Kidney (tissue), 14 donors: ENCODE results near the gene TADA3. TPM values are rescaled to one million over a fixed set of nuclear protein-coding genes. Genes with fewer than 3 reads are reported as not detected.

Source experiments
- DNase-seq, 5 donors: peaks; one replicate each; pipeline ENCODE4 v3.0.0-alpha.2; 2013 to 2020
- FAIRE-seq: peaks from 2 replicates; lab custom pipeline; 2012; peaks lifted over from hg19 to GRCh38; lab: Jason Lieb, UNC
- H3K27ac ChIP-seq, 2 donors: one replicate each; pipeline ENCODE4 v1.7.0; 2013; ENCODE audit warnings: low read depth in 2 of 2, low read length in 2 of 2, inconsistent platforms in 1 of 2
- H3K27me3 ChIP-seq: one replicate; pipeline ENCODE4 v1.7.1; 2013; ENCODE audit warnings: low read length, inconsistent platforms; ENCODE audit not compliant: control insufficient read depth, insufficient read depth
- H3K36me3 ChIP-seq, 3 donors: one replicate each; pipeline versions ENCODE4 v1.7.0 to v1.7.1; 2013; ENCODE audit warnings: low read length in 3 of 3, control low read depth in 1 of 3, inconsistent platforms in 1 of 3; ENCODE audit not compliant: insufficient read depth in 3 of 3, control insufficient read depth in 2 of 3
- H3K4me1 ChIP-seq, 3 donors: one replicate each; pipeline versions ENCODE4 v1.7.0 to v1.7.1; 2013; ENCODE audit warnings: low read length in 3 of 3, inconsistent platforms in 1 of 3, low read depth in 1 of 3; ENCODE audit not compliant: control insufficient read depth in 2 of 3, insufficient read depth in 2 of 3
- H3K4me3 ChIP-seq, 3 donors: one replicate each; pipeline versions ENCODE4 v1.7.0 to v1.8.1; 2013; ENCODE audit warnings: low read length in 3 of 3, control low read depth in 1 of 3, inconsistent platforms in 1 of 3
- H3K9ac ChIP-seq, 3 donors: one replicate each; pipeline versions ENCODE4 v1.7.0 to v1.7.1; 2013; ENCODE audit warnings: low read length in 3 of 3, control low read depth in 1 of 3, inconsistent platforms in 1 of 3
- H3K9me3 ChIP-seq, 3 donors: one replicate each; pipeline versions ENCODE4 v1.7.0 to v1.7.1; 2013; ENCODE audit warnings: low read length in 3 of 3, control low read depth in 1 of 3, inconsistent platforms in 1 of 3; ENCODE audit not compliant: control insufficient read depth in 2 of 3, insufficient read depth in 1 of 3
- intact Hi-C: fragments of 100-400 bp; cut with DNase I; formaldehyde crosslinking; loops from one replicate; pipeline ENCODE4 v1.11.1; 2022
- polyA plus RNA-seq: library from polyadenylated mRNA; stranded (reverse); fragments of 350-450 nt; fragmentation: Illumina TruSeq; extraction: RNeasy Lipid Tissue Mini Kit (QIAGEN cat#74804); gene quantifications from one replicate; pipeline ENCODE4 v1.2.3, GENCODE V29; 2014; ENCODE audit warnings: low read depth, low replicate concordance; ENCODE audit not compliant: insufficient read depth
- total RNA-seq: library from RNA; stranded (reverse); fragmentation: NEBNext Ultra II Directional; extraction: Animal tissue kit (Norgen Biotek cat#: 25700); gene quantifications from one replicate; pipeline ENCODE4 v1.2.1, GENCODE V29; 2021
- TF ChIP-seq, protein P1 (sequence below): IDR thresholded peaks from 3 replicates; pipeline ENCODE4 v1.5.1; 2012; ENCODE audit warnings: mild to moderate bottlenecking, moderate library complexity, borderline replicate concordance; ENCODE audit not compliant: insufficient read depth; ENCODE audit errors: extremely low read depth
- donor health status: control.
- donor health status: control.
- donor health status: control.
- donor health status: control.
- donor health status: control.
- donor health status: DM: yes; HTN: yes; CAD: no.
- donor health status: Normal renal cell carcinoma (clear cell type).

Gene TADA3
- total and polyA plus RNA-seq, 2 donors from 2014 or later: 58.4 to 65.1 TPM

DNA sequence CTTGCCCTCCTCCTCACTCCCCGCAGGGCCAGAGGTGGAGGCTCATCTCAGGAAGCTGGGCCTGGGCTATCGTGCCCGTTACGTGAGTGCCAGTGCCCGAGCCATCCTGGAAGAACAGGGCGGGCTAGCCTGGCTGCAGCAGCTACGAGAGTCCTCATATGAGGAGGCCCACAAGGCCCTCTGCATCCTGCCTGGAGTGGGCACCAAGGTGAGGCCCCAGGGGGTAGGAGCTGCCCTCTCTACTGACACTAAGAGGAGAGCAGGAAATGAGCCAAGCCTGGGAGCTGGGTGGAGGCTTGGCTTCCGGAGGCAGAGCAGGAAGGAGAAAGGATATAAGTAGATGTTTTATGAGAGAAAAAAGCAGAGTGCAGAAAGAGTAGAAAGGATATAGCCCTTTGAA is 37.6 kb downstream of the TADA3 start:
- Histone ChIP-seq H3K9me3 (no peaks in the 10 kb centered on the region), H3K27ac (peak overlapping the region in 1 of 2 donors; percentile 10), H3K4me1 (peaks cover 0 to 18% (median 14%) of the 10 kb centered on the region in 3 donors), H3K4me3 (no peak overlapping the region), H3K36me3 (peaks cover 6 to 43% (median 26%) of the 10 kb centered on the region in 3 donors), H3K9ac (no peak overlapping the region), H3K27me3 (no peaks in the 10 kb centered on the region)
- FAIRE-seq (no peak), DNase-seq (no peak)
- TF ChIP-seq, protein P1, sequence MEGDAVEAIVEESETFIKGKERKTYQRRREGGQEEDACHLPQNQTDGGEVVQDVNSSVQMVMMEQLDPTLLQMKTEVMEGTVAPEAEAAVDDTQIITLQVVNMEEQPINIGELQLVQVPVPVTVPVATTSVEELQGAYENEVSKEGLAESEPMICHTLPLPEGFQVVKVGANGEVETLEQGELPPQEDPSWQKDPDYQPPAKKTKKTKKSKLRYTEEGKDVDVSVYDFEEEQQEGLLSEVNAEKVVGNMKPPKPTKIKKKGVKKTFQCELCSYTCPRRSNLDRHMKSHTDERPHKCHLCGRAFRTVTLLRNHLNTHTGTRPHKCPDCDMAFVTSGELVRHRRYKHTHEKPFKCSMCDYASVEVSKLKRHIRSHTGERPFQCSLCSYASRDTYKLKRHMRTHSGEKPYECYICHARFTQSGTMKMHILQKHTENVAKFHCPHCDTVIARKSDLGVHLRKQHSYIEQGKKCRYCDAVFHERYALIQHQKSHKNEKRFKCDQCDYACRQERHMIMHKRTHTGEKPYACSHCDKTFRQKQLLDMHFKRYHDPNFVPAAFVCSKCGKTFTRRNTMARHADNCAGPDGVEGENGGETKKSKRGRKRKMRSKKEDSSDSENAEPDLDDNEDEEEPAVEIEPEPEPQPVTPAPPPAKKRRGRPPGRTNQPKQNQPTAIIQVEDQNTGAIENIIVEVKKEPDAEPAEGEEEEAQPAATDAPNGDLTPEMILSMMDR: no peak
- intact Hi-C loops: no loop called here

DNA sequence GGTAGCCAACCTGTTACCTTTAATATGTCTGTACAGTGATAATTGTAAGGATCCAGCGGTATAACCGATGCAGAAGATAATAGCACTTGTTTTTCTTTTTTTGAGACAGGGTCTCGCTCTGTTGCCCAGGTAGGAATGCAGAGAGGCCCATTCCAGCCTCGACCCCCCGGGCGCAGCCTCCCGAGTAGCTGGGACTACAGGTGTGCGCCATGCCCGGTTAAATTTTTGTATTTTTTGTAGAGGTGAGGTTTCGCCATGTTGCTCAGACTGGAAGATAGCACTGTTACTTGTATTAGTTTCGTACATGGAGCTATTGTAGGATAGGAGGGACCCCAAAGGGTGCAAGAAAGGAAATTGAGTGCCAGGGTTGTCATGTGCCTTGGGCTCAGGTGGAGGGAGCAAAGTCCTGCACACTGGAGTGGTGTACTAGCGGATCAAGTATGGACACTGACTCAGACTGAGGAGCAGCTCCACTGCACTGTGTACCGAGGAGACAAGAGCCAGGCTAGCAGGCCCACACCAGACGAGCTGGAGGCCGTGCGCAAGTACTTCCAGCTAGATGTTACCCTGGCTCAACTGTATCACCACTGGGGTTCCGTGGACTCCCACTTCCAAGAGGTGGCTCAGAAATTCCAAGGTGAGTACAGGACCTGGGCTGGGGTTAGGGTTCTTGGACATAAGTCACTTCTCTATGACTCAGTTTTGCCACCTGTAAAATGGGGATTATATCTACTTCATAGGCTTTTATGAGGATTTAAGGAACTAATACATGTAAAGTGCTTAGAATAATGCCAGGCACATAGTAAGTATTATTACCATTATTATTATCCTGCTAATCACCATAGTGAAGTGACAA is 41.5 kb downstream of the TADA3 start:
- Histone ChIP-seq H3K27me3 (no peaks in the 10 kb centered on the region), H3K4me1 (peaks cover 0 to 21% (median 14%) of the 10 kb centered on the region in 3 donors), H3K9me3 (no peaks in the 10 kb centered on the region), H3K27ac (peak overlapping the region; percentile 86 to 91), H3K9ac (peak overlapping the region; percentile 19 to 85 (median 82)), H3K36me3 (peaks cover 7 to 35% (median 28%) of the 10 kb centered on the region in 3 donors), H3K4me3 (peak overlapping the region; percentile 85 to 91 (median 87))
- intact Hi-C loops: no loop called here
- TF ChIP-seq, protein P1: no peak
- DNase-seq (peak in 3 of 5 donors; percentile 40 to 50 (median 49)), FAIRE-seq (no peak)

DNA sequence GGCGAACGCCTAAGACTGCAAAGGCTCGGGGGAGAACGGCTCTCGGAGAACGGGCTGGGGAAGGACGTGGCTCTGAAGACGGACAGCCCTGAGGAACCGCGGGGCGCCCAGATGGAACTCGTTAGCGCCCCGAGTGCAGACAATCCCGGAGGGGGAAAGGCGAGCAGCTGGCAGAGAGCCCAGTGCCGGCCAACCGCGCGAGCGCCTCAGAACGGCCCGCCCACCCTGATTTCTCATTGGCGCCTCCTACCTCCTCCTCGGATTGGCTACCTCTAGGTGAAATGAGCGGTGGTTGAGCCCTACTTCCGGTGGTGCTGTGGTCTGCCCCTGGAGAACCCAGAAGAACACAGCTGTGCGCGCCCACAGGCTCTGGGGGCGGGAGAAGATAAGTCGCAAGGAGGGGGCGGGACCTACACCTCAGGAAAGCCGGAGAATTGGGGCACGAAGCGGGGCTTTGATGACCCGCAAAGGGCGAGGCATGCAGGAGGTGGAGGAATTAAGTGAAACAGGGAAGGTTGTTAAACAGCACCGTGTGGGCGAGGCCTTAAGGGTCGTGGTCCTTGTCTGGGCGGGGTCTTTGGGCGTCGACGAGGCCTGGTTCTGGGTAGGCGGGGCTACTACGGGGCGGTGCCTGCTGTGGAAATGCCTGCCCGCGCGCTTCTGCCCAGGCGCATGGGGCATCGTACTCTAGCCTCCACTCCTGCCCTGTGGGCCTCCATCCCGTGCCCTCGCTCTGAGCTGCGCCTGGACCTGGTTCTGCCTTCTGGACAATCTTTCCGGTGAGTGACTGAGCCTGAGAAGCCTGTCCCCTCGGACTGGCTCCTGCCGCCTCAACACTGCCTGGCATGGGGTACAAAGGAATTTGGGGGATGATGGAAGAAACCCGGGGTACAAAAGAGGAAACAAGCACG is 42.4 kb downstream of the TADA3 start, which contains the start of gene OGG1:
Gene OGG1 (plus strand): TSS at position 308 of the 911 bp plus-strand sequence. CDS start 335 bp downstream, at position 643.
- FAIRE-seq: no peak
- no peaks in the 10 kb centered on the region for H3K27me3 ChIP-seq
- peak within 1 kb of the TSS; percentile 63 to 85 (median 82) for H3K9ac ChIP-seq
- H3K36me3 ChIP-seq: peaks cover 8 to 43% (median 30%) of the 10 kb centered on the region in 3 donors
- TF ChIP-seq, protein P1: no peak
- intact Hi-C loops: no loop called here
- DNase-seq: peak; percentile 98 to 99 (median 99)
- H3K4me3 ChIP-seq: peak within 1 kb of the TSS; percentile 85 to 91 (median 87)
- peak within 1 kb of the TSS; percentile 89 to 91 for H3K27ac ChIP-seq
- H3K9me3 ChIP-seq: no peaks in the 10 kb centered on the region
- peaks cover 0 to 21% (median 14%) of the 10 kb centered on the region in 3 donors for H3K4me1 ChIP-seq
